Gastrocnemius medialis (tissue), 4 donors: ENCODE measurements around the gene PTPRN2.

Experiments used
- CTCF ChIP-seq, 5 experiments: fragments of 450-650 bp in 3 of 5; fragments of 200-600 bp in 2 of 5; sonication (generic) in 2 of 5; IDR thresholded peaks in 4 of 5; conservative IDR thresholded peaks in 1 of 5; 1 replicate in 4 of 5; 2 replicates in 1 of 5; pipeline ENCODE4 v1.5.1; 2016 to 2019; ENCODE audit warnings: antibody characterized with exemption in 5 of 5, mild to moderate bottlenecking in 3 of 5, moderate library complexity in 3 of 5
- POLR2A ChIP-seq, 2 donors: fragments of 450-650 bp; IDR thresholded peaks; one replicate each; pipeline ENCODE4 v1.6.1; 2017; ENCODE audit warnings: antibody characterized with exemption in 2 of 2, mild to moderate bottlenecking in 2 of 2, moderate library complexity in 2 of 2

DNA sequence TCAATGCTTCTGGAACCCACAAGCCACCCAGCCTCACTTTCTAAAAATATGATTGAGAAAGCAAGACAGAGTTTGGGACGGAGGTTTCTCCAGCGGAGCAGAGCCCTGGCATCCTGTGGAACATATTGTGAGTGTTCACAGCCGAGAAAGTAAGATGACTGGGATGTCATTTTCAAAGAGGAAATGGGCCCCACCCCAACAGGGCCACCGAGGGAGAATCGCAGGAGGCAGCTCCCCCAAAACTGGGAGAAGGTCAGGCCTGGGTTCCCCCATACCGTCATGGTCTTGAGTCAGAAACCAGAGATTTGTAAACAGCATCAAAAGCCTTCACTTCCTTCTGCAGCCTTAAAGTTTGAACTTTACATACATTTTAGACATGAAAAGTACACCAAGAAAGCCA lies 560.0 kb downstream of the PTPRN2 start:
- TF ChIP-seq CTCF (IDR thresholded peaks at IDR 0.05 in 4 of 5, conservative IDR thresholded peaks at IDR 0.05 in 1 of 5) (no peak), POLR2A (IDR thresholded peaks at IDR 0.05) (no peak)
